HFF-Myc (cell line): Measurements from ENCODE around the gene TSG101.
A peak's percentile ranks its signal among the peaks of the same experiment; 100 is the strongest.

Source experiments
- DNase-seq: peaks from one replicate; pipeline ENCODE4 v3.0.0-alpha.2; 2011; ENCODE audit warnings: low read depth; ENCODE audit errors: extremely low read depth
- H3K4me3 ChIP-seq: replicated peaks from 2 replicates; pipeline ENCODE4 v1.5.1; 2011; ENCODE audit warnings: low read depth, mild to moderate bottlenecking, control low read depth, low read length
- TF ChIP-seq, protein P1 (sequence below): IDR thresholded peaks from 2 replicates; pipeline ENCODE4 v1.5.1; 2012; ENCODE audit warnings: mild to moderate bottlenecking, low read depth, low read length, control low read depth; ENCODE audit errors: missing control alignments

The TSG101 gene

DNA sequence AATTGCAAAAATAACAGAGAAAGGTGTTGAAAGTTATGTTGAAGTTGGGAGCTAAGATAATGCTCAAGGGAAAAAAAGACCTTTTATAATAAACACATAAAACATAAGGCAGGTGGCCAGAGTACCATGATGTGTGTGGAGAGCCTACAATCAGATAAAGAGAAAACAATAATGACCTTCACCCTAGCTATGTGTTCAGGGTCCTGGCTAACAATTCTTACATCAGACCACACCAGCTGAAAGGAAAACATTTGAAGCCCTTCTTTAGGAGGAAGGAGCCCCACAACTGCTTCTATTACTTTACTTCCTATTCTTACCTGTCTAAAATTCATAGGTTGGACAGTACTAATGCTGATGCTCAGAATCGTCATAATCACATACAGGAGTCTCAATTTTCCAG, 2.5 kb downstream of the TSG101 start:
- H3K4me3 ChIP-seq: no peak overlapping the region
- no peak for DNase-seq
- TF ChIP-seq, protein P1, sequence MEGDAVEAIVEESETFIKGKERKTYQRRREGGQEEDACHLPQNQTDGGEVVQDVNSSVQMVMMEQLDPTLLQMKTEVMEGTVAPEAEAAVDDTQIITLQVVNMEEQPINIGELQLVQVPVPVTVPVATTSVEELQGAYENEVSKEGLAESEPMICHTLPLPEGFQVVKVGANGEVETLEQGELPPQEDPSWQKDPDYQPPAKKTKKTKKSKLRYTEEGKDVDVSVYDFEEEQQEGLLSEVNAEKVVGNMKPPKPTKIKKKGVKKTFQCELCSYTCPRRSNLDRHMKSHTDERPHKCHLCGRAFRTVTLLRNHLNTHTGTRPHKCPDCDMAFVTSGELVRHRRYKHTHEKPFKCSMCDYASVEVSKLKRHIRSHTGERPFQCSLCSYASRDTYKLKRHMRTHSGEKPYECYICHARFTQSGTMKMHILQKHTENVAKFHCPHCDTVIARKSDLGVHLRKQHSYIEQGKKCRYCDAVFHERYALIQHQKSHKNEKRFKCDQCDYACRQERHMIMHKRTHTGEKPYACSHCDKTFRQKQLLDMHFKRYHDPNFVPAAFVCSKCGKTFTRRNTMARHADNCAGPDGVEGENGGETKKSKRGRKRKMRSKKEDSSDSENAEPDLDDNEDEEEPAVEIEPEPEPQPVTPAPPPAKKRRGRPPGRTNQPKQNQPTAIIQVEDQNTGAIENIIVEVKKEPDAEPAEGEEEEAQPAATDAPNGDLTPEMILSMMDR: no peak

DNA sequence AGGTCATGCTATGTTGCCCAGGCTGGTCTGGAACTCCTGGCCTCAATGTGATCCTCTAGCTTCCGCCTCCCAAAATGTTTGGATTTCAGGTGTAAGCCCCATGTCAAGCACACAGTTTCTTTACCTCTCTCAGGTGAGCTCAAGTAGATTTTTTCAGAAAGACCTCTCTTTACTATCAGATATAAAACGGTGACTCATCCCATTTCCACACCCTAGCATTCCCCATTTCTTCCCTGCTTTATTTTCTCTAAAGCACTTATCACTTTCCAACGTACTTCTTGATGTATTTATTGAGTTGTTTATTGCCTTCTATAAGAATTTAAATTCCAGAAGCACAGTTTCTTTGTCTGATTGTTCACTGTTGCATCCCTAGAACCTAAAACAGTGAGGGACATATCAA, 3.7 kb downstream of the TSG101 start:
- TF ChIP-seq, protein P1: no peak

DNA sequence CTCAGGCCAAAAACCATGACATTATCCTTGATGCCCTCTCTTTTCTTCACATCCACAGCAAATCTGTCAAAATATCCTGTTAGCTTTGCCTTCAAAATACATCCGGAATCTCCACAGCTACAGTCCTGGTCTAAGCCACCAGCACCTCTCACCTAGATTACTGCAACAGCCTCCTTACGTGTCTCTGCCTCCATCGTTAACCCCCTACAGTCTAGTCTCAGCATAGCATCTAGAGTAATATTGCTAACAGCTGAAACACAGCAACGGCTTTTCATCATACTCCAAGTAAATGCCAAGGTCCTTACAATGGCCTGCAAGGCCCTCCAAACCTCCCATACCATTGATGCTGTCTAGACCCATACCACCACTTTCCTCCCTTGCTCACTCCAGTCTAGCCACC, 4.4 kb downstream of the TSG101 start:
- TF ChIP-seq, protein P1: peak; percentile 9
- no peak overlapping the region for H3K4me3 ChIP-seq
- DNase-seq: no peak

More for the DNA sequence above, 3.7 kb downstream of the TSG101 start:
- no peak overlapping the region for H3K4me3 ChIP-seq
- DNase-seq: no peak

DNA sequence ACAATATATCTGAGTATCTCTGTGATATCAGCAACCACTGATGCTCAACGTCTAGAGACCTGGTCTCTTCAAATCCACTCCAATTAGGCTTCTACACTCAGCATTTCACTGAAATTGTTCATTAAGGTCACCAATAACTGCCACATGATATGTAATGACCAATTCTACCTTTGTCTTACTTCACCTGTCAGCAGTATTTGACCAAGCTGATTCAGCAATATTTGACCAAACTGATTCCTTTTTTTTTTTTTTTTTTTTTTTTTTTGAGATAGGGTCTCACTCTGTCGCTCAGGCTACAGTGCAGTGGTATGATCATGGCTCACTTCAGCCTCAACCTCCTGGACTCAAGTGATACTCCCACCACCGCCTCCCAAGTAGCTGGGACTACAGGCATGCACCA, 5.6 kb downstream of the TSG101 start:
- TF ChIP-seq, protein P1: no peak
- DNase-seq: no peak
- no peak overlapping the region for H3K4me3 ChIP-seq

DNA sequence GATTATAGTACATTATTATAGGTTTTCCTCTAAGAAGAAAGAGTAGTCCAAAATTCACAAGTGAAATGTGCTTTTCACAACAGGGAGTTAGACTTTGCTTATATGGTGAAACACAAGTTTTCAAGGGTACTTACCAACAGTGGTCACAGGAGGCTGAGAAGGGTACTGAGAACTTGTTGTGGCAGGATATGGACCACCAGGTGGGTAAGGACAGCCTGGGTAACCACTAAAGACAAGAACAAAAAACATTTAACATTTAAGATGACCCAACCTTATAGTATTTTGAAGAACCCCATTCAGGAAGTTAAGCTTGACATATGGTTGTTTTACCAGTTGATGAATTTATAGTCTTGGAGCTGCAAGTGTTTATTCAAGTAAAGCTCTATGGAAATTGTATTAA, 24.4 kb downstream of the TSG101 start:
- no peak overlapping the region for H3K4me3 ChIP-seq
- no peak for DNase-seq
- TF ChIP-seq, protein P1: no peak

DNA sequence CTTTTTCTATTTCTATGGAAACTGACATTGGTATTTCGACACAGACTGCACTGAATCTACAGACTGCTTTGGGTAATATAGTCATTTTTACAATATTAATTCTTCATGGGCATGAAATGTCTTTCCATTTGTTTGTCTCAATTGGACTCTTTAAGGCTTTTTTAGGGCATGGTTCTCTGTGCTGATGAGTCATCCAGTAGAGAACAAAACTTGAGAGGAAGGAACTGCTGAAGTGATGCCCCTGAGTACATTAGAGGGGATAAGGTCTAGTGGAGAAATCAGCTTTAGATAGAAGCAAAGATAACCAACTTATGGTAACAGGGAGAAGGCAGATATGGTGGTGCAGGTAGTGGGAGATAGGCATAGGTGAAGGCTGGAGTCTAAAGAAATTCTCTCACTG, 25.1 kb downstream of the TSG101 start:
- DNase-seq: no peak
- TF ChIP-seq, protein P1: no peak
- H3K4me3 ChIP-seq: no peak overlapping the region

DNA sequence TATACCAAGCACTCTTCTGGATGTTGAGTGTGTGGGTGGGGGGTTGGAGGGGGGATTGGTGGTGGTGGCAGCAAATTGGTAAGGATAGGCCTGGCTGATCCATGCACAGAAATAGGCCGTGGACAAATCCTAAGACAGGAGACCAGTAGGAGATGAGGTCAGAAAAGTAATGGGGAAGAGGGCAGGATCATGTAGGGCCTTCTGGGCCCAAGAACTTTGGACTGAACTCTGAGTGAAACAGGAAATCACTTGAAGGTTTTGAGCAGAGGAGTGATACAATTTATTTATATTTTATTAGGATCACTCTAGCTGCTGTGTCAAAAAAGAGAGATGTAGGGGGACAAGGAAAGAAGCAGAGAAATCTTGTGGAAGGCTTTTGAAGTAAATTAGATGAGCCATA, 28.7 kb downstream of the TSG101 start:
- H3K4me3 ChIP-seq: no peak overlapping the region
- DNase-seq: no peak
- TF ChIP-seq, protein P1: no peak
